ENCODE results near the gene WFS1.

Gene WFS1

DNA sequence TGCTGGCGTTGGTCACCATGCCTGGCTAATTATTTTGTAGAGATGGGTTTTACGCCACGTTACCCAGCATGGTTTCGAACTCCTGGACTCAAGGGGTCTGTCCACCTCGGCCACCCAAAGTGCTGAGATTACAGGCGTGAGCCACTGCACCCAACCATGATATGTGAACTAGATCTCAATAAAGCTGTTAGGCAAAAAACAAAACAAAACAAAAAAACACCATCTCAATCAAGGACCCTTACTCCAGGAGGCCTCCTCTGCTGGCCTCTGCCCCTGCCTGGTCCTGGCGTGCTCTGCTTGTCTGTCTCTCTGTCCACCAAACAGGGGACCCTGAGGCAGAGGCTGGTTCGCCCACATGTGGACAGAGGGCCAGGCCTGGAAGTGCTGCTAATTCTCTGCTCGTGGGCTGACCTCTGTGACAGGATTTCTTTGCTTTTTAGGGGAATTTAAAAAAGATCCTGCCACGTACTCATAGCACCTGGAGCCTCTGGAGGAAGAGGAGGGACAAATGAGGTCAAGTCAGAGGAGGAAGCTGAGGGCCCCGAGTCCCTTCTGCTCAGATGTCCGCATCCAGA is 32.7 kb upstream of the WFS1 start:
- in situ Hi-C loops (cut with MboI; ENCODE audit: low sequenced_read_pairs, unreplicated experiment), result no loop called here
- TF ChIP-seq, protein P1, sequence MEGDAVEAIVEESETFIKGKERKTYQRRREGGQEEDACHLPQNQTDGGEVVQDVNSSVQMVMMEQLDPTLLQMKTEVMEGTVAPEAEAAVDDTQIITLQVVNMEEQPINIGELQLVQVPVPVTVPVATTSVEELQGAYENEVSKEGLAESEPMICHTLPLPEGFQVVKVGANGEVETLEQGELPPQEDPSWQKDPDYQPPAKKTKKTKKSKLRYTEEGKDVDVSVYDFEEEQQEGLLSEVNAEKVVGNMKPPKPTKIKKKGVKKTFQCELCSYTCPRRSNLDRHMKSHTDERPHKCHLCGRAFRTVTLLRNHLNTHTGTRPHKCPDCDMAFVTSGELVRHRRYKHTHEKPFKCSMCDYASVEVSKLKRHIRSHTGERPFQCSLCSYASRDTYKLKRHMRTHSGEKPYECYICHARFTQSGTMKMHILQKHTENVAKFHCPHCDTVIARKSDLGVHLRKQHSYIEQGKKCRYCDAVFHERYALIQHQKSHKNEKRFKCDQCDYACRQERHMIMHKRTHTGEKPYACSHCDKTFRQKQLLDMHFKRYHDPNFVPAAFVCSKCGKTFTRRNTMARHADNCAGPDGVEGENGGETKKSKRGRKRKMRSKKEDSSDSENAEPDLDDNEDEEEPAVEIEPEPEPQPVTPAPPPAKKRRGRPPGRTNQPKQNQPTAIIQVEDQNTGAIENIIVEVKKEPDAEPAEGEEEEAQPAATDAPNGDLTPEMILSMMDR (IDR thresholded peaks at IDR 0.05; ENCODE audit: borderline replicate concordance, control extremely low read depth, extremely low read depth, insufficient read depth, missing control alignments), result no peak

DNA sequence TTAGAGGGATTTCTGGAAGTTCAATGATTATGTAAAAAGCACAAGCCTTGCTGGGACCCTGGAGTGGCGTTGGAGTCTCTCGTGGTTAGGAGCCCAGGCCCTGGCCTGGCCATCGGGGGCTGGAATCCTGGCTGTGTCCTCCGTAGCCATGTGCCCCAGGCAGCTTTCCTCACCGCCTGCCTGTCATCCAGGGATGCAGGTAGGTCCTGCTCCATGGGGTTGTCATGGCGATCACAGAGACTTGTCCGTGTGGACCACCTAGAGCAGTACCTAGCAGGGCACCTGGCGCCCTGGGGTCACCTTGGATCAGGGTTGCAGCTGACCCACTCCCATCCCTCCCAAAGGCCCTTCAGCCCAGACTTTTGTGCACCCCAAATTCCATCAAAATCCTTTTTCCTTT is 30.2 kb upstream of the WFS1 start:
- TF ChIP-seq, protein P1 (IDR thresholded peaks at IDR 0.05; ENCODE audit: borderline replicate concordance, control extremely low read depth, extremely low read depth, insufficient read depth, missing control alignments), result no peak
- in situ Hi-C loops (cut with MboI; ENCODE audit: low sequenced_read_pairs, unreplicated experiment), result no loop called here
- no peak for DNase-seq (ENCODE audit: low spot score)

More for the DNA sequence above, 32.7 kb upstream of the WFS1 start:
- no peak for DNase-seq (ENCODE audit: low spot score)

DNA sequence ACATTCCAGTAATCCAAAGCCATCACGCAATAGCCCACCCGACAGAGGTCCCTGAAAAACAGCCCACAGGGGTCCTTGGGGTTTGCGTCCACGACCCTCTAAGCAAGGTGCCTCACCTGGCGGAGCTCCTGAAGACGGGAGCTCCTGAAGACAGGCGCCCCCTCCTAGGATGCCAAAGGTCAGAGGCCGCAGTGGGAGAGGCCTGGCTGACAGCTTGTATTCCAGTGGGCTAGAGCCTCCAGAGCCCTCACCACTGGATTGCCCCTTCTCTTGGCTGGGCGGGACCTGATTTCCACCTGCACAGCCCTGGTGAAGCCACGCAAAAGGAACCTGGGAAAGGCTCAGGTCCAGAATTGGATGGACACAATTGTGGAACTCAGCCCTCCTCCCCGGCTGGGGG is 29.7 kb upstream of the WFS1 start:
- TF ChIP-seq, protein P1 (IDR thresholded peaks at IDR 0.05; ENCODE audit: borderline replicate concordance, control extremely low read depth, extremely low read depth, insufficient read depth, missing control alignments), result no peak
- in situ Hi-C loops (cut with MboI; ENCODE audit: low sequenced_read_pairs, unreplicated experiment), result no loop called here
- DNase-seq (ENCODE audit: low spot score), result no peak

DNA sequence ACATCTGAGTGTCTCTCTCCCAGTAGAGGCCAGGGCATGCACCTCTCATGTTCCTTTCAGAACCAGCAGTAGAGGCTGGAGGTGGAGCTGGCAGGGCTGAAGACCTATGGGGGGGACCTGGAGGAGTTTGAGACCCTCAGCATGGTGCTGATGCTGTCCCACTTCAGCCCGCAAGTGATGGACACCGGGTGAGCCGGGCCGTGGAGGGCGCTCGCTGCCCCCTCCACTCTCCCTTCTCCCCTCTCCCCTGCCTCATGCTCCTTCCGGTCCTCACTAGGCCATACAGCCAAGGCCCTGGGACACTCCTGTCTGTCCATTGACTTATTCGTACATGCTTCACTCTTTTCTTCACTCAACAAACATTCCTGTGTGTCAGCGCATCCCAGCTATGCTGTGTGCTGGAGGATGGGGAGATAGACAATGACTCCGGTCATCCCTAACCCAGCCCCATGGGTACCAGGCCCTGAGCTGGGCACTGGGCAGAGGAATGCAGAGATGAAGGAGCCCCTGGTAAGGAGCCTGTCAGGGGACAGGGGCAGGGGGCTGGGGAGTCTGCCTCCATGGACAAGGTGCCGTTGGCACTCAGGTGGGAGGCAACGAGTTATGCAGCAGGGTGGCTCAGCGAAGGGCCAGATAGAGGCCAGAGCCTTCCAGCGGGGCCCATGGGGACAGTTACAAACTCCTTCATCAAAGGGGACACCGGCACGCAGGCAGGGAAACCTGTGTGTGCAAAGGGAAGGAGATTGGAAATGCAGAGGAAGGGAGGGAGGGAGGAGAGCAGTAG is 28.4 kb upstream of the WFS1 start:
- TF ChIP-seq, protein P1 (IDR thresholded peaks at IDR 0.05; ENCODE audit: borderline replicate concordance, control extremely low read depth, extremely low read depth, insufficient read depth, missing control alignments), result no peak
- DNase-seq (ENCODE audit: low spot score), result no peak
- in situ Hi-C loops (cut with MboI; ENCODE audit: low sequenced_read_pairs, unreplicated experiment), result no loop called here

DNA sequence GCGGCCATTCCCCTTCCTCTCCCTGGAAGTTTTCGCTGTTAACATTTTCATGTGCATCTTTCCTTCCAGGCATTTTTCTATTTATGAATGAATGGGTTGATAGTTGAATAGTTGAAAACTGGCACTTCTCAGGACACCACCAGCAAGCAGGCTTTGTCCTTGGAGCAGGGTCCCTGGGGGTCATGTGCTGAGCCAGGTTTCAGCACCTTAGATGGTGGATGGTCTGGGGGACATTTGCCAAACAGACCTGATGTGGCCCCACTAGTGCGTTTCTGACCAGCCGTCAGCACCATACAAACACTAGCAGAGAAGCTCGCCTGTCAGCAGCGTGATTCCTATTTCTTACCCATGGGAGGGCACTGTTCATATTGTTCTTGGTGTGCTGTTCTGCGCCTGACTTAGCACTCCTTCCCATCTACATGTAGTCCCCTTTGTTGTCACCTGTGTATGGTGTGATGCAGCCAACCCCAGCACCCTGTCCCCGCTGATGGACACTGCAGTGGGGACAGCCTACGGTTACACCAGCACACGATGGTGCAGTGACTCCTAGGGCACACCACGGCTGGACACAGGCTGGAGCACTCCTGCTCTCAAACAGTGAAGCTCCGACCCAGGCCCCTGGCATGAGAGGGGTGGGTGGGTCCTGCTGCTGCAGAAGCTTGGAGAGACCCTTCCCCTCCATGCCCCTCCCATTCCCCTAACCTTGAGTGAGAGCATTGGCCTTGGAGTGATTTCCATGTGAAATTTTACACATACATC is 27.2 kb upstream of the WFS1 start:
- in situ Hi-C loops (cut with MboI; ENCODE audit: low sequenced_read_pairs, unreplicated experiment), result no loop called here
- no peak for DNase-seq (ENCODE audit: low spot score)
- TF ChIP-seq, protein P1 (IDR thresholded peaks at IDR 0.05; ENCODE audit: borderline replicate concordance, control extremely low read depth, extremely low read depth, insufficient read depth, missing control alignments), result no peak

DNA sequence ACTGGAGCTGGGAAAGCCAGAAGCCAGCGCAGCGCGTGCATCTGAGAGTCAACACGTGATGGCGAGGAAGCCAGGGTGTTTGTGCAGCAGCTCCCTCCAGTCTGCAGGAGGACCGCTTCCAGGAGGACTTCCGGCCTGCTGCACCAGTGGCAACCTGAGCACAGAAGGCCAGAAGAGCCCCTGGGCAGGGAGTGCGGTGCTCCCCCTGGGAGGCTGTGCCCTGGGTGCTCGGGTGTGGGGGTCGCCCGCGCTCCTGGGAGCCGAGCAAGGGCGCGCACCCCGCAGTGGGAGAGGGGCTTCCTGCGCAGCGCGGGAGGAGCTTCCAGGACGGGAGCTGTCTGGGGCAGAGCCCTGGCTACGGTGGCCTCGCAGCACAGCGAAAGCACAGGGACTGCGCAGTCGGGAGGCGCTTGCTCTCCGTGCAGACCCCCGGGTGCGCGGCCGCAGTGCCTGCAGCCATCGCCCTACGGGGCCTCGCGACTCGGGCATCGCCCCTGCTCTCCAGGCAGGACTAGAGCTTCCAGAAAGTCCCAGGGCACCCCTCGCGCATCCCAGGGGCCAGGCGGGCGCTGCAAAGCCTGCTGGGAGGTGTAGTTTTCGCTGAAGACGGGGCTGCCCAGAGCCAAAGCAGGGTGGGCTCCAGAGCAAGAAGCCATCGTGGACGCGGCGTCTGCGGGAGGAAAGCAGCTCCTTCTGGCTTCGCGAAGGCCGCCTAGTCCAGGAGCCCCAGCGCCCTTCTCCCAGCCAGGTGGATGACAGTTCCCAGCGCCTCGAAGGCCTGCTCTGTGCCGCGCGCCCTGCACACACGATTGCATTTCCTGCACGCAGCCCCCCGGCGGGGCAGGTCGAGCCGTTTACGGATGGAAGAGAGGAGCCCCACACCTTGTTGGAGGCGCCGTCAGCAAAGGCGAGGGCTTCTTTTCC is 24.1 kb upstream of the WFS1 start:
- in situ Hi-C loops (cut with MboI; ENCODE audit: low sequenced_read_pairs, unreplicated experiment), result no loop called here
- DNase-seq (ENCODE audit: low spot score), result no peak
- TF ChIP-seq, protein P1 (IDR thresholded peaks at IDR 0.05; ENCODE audit: borderline replicate concordance, control extremely low read depth, extremely low read depth, insufficient read depth, missing control alignments), result no peak

Data from GM13976 (cell line).